ENCODE data around the gene B4GALT5. TPM values are rescaled to one million over a fixed set of nuclear protein-coding genes. Genes with fewer than 3 reads are reported as not detected.
A peak's percentile ranks its signal among the peaks of the same experiment; 100 is the strongest.

B4GALT5 gene
- total RNA-seq, 1 donor from 2014 or later = 46.1 TPM

DNA sequence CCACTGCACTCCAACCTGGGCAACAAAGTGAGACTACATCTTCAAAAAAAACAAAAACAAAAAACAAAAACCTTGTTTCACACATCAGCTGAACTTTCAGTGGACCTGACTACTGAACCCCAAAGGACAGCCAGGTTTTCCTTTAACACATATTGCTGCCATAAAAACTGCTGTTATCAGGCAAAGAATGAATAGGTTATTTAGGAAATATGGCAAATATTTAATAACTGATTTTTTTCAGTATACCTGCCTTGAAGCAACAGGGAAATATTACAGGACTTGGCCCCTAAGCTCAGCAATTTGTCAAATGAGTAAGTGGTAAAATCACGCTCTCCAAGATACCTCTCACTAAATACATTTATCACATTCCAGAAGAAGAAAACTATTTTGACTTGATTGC lies 34.0 kb downstream of the B4GALT5 start:
- DNase-seq (no peak), ATAC-seq (no peak)
- intact Hi-C loops (cut with DNase I) = no loop called here
- Histone ChIP-seq H3K27ac (no peak overlapping the region), H3K27me3 (no peaks in the 10 kb centered on the region), H3K9me3 (no peaks in the 10 kb centered on the region), H3K36me3 (no peaks in the 10 kb centered on the region), H3K4me1 (peaks cover 76% of the 10 kb centered on the region), H3K4me3 (no peak overlapping the region)
- TF ChIP-seq, protein P1, sequence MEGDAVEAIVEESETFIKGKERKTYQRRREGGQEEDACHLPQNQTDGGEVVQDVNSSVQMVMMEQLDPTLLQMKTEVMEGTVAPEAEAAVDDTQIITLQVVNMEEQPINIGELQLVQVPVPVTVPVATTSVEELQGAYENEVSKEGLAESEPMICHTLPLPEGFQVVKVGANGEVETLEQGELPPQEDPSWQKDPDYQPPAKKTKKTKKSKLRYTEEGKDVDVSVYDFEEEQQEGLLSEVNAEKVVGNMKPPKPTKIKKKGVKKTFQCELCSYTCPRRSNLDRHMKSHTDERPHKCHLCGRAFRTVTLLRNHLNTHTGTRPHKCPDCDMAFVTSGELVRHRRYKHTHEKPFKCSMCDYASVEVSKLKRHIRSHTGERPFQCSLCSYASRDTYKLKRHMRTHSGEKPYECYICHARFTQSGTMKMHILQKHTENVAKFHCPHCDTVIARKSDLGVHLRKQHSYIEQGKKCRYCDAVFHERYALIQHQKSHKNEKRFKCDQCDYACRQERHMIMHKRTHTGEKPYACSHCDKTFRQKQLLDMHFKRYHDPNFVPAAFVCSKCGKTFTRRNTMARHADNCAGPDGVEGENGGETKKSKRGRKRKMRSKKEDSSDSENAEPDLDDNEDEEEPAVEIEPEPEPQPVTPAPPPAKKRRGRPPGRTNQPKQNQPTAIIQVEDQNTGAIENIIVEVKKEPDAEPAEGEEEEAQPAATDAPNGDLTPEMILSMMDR (IDR thresholded peaks at IDR 0.05) = no peak

DNA sequence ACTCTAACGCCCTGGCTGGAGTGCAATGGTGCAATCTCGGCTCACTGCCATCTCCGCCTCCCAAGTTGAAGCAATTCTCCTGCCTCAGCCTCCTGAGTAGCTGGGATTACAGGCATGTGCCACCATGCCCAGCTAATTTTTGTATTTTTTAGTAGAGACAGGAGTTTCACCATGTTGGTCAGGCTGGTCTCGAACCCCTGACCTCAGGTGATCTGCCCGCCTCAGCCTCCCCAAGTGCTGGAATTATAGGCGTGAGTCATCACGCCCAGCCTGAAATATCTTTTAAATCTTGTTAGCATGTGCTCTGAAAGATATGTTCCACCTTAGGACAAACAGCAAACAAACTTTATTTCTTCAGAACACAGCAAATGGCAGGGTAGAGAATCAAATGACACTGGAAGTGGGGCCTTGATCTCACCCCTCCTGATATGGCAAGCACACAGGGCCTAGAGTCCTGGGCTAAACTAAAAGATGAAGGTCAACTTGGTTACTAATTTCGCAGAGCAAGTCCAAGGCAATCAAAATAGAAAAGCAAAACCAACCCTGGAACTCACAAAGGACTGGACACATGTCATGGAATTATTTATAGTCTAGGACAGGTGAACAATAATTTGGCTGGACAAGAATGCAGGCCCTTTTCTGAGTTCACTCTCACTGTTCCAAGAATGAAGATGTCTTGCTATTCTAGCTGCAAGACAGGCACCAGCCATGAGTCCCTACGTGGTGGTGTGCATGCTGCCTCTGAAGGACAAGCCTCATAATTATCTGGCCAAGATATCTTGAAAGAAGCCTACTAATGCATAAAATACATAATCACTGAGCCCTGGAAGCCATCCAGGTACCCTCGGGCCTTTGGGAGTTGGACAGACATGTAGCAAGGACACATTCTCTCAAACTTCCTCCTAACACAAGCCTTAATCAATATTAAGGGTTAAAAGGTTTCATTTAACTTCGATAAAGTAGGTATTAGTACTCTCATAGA lies 35.6 kb downstream of the B4GALT5 start:
- no peak overlapping the region for H3K4me3 ChIP-seq
- TF ChIP-seq, protein P1 (IDR thresholded peaks at IDR 0.05) = no peak
- H3K27me3 ChIP-seq = no peaks in the 10 kb centered on the region

DNA sequence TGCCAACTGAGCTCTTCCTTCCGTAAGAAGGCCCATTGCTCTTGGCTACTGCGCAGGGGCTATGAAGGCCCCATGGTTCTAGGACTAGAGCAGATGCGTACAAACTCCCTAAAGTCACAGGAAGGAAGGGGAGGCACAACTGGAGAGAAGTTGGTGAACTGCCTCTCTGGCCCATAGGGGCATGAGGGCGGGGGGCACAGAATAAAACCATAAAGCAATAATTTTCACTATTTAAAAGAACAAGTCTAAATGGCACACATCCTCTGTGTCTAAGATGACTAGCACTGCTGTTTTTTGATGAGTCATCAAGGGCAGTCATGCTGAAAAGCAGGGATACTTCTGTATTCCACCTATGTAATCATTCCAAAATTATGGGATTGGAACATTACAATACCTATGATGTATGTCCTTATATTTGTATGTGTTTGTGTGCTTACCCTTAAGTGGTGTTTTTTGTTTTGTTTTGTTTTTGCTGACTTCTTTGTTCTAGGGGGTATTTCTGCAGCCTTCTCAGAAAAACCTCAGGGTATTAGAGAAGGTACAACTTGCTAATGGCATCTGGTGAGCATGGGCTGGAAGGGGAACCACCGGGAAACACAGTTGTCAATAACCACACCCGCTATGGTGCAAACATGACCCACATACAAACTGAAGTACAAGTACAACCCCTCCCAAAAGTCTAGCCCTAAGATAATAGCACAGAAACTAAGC lies 36.9 kb downstream of the B4GALT5 start:
- Histone ChIP-seq H3K36me3 (no peaks in the 10 kb centered on the region), H3K27me3 (no peaks in the 10 kb centered on the region), H3K4me3 (no peak overlapping the region), H3K9me3 (no peaks in the 10 kb centered on the region), H3K4me1 (peaks cover 80% of the 10 kb centered on the region), H3K27ac (peak overlapping the region; percentile 65)
- intact Hi-C loops (cut with DNase I) = no loop called here
- DNase-seq = no peak
- peak; percentile 89 for ATAC-seq
- TF ChIP-seq, protein P1 (IDR thresholded peaks at IDR 0.05) = no peak

More for the DNA sequence above, 35.6 kb downstream of the B4GALT5 start:
- H3K27ac ChIP-seq = peak overlapping the region; percentile 65
- DNase-seq (no peak), ATAC-seq (no peak)
- intact Hi-C loops (cut with DNase I) = no loop called here
- H3K9me3 ChIP-seq = no peaks in the 10 kb centered on the region
- no peaks in the 10 kb centered on the region for H3K36me3 ChIP-seq
- peaks cover 82% of the 10 kb centered on the region for H3K4me1 ChIP-seq

DNA sequence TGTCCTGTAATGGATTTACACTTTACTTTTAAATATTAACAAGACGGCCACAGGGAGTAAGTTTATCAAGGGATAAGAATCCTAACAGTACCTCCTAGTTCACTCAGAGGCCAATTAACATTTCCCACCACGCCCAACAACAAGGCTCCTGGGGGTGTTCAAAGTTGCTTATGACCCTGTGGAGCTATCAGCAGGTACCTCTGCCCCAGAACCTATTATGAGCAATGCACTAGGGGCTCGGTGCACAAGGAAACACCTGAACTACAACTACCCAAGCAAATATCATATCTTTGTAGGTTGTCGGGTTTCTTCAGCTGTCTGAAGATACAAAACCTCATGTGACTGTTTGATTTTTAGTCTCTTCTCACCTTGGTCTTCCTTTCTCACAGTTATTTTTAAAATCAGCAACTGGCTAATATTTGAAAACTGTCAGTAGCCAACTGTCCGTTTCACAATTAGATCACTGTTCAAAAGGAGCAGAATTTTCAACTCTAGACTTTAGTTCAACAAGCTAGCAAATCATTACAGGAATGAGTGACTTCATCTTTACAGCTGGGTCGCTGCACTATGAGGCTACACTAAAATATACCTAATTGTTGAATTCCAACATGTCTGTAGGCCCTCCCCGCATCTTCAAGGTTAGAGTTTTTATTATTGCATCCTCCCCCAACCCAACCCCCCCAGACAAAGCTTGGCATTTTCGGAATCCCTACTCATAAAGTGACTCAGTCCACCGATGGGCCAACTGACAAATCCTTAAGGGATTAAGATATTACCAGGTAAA lies 38.1 kb downstream of the B4GALT5 start:
- Histone ChIP-seq H3K4me1 (peaks cover 80% of the 10 kb centered on the region), H3K4me3 (no peak overlapping the region), H3K27me3 (no peaks in the 10 kb centered on the region), H3K9me3 (no peaks in the 10 kb centered on the region), H3K36me3 (no peaks in the 10 kb centered on the region), H3K27ac (peak overlapping the region; percentile 65)
- intact Hi-C loops (cut with DNase I) = no loop called here
- ATAC-seq = no peak
- DNase-seq = no peak
- TF ChIP-seq, protein P1 (IDR thresholded peaks at IDR 0.05) = no peak
